HG03354 (cell line): Measurements from ENCODE around the gene OR6B1.
"Not testable (repeated sequence)": the region's sequence is repeated elsewhere in the genome, so short reads cannot be mapped to it uniquely, and the experiment has no call there.

ENCODE experiments used
- ATAC-seq: cut with Tn5 transposase; IDR thresholded peaks from one replicate; pipeline ENCODE4 v1.9.1; 2021; ENCODE audit warnings: mild to moderate bottlenecking; ENCODE audit not compliant: unreplicated experiment, poor library complexity, severe bottlenecking

OR6B1 gene

GRCh38 chr7:144001543-144001942, 1.4 kb downstream of the OR6B1 start:
- ATAC-seq, result no peak

- ATAC-seq, result no peak
These were observed 4.6 kb downstream of the OR6B1 start for GRCh38 chr7:144004703-144005102.

- no peak for ATAC-seq
These were observed 6.0 kb downstream of the OR6B1 start for GRCh38 chr7:144006029-144006691.

- ATAC-seq, result no peak
These were observed 6.5 kb downstream of the OR6B1 start for GRCh38 chr7:144006692-144007042.

GRCh38 chr7:144009361-144009760, 9.2 kb downstream of the OR6B1 start:
- no peak for ATAC-seq

- not testable (repeated sequence) for ATAC-seq
These were observed 9.9 kb downstream of the OR6B1 start for GRCh38 chr7:144010061-144010460.

- ATAC-seq, result not testable (repeated sequence)
These were observed 10.7 kb downstream of the OR6B1 start for GRCh38 chr7:144010821-144011220.

- no peak for ATAC-seq
These were observed 11.5 kb downstream of the OR6B1 start for GRCh38 chr7:144011458-144012230.

GRCh38 chr7:144018065-144018464, 17.9 kb downstream of the OR6B1 start:
- no peak for ATAC-seq

- ATAC-seq, result no peak
These were observed 19.3 kb downstream of the OR6B1 start for GRCh38 chr7:144019457-144019856.

GRCh38 chr7:144020340-144020739, 20.2 kb downstream of the OR6B1 start:
- ATAC-seq, result no peak

- no peak for ATAC-seq
These were observed 22.0 kb downstream of the OR6B1 start for GRCh38 chr7:144022169-144022568.

- ATAC-seq, result no peak
These were observed 23.2 kb downstream of the OR6B1 start for GRCh38 chr7:144023171-144023827.

- ATAC-seq, result no peak
These were observed 24.1 kb downstream of the OR6B1 start for GRCh38 chr7:144024213-144024612.

- ATAC-seq, result no peak
These were observed 26.2 kb downstream of the OR6B1 start for GRCh38 chr7:144026203-144026883.

- ATAC-seq, result no peak
These were observed 26.9 kb downstream of the OR6B1 start for GRCh38 chr7:144027070-144027469.

- no peak for ATAC-seq
These were observed 27.9 kb downstream of the OR6B1 start for GRCh38 chr7:144027974-144028373.

- ATAC-seq, result no peak
These were observed 28.4 kb downstream of the OR6B1 start for GRCh38 chr7:144028547-144028946.

- ATAC-seq, result no peak
These were observed 32.4 kb downstream of the OR6B1 start for GRCh38 chr7:144032516-144032915.

- ATAC-seq, result no peak
These were observed 33.0 kb downstream of the OR6B1 start for GRCh38 chr7:144032985-144033709.
